ENCODE results near the gene GTF2H4. TPM values are rescaled to one million over a fixed set of nuclear protein-coding genes. Genes with fewer than 3 reads are reported as not detected.

The GTF2H4 gene
- total RNA-seq, 1 donor from 2014 or later: 27.7 TPM

DNA sequence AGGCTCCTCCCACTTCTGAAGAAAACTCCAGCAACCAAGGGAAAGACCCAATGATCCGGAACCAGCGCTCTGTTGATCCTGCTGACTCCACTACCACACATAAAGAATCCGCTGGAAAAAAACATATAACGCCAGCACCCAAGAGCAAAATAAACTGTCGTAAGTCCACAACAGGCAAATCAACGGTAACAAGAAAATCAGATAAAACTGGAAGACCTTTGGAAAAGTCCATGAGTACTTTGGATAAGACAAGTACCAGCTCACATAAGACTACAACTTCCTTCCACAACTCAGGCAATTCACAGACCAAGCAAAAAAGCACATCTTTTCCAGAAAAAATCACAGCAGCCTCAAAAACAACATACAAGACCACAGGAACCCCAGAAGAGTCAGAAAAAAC, 40.8 kb downstream of the GTF2H4 start:
- H3K4me3 ChIP-seq (ENCODE audit: low read depth, low read length): no peak overlapping the region
- no peaks in the 10 kb centered on the region for H3K27me3 ChIP-seq (ENCODE audit: control insufficient read depth, insufficient read depth, low read length)
- DNase-seq (ENCODE audit: low read depth): no peak
- H3K36me3 ChIP-seq (ENCODE audit: control insufficient read depth, insufficient read depth, low read length): no peaks in the 10 kb centered on the region
- TF ChIP-seq, protein P1, sequence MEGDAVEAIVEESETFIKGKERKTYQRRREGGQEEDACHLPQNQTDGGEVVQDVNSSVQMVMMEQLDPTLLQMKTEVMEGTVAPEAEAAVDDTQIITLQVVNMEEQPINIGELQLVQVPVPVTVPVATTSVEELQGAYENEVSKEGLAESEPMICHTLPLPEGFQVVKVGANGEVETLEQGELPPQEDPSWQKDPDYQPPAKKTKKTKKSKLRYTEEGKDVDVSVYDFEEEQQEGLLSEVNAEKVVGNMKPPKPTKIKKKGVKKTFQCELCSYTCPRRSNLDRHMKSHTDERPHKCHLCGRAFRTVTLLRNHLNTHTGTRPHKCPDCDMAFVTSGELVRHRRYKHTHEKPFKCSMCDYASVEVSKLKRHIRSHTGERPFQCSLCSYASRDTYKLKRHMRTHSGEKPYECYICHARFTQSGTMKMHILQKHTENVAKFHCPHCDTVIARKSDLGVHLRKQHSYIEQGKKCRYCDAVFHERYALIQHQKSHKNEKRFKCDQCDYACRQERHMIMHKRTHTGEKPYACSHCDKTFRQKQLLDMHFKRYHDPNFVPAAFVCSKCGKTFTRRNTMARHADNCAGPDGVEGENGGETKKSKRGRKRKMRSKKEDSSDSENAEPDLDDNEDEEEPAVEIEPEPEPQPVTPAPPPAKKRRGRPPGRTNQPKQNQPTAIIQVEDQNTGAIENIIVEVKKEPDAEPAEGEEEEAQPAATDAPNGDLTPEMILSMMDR (IDR thresholded peaks at IDR 0.05; ENCODE audit: insufficient read depth, low read length, poor library complexity, severe bottlenecking): no peak

DNA sequence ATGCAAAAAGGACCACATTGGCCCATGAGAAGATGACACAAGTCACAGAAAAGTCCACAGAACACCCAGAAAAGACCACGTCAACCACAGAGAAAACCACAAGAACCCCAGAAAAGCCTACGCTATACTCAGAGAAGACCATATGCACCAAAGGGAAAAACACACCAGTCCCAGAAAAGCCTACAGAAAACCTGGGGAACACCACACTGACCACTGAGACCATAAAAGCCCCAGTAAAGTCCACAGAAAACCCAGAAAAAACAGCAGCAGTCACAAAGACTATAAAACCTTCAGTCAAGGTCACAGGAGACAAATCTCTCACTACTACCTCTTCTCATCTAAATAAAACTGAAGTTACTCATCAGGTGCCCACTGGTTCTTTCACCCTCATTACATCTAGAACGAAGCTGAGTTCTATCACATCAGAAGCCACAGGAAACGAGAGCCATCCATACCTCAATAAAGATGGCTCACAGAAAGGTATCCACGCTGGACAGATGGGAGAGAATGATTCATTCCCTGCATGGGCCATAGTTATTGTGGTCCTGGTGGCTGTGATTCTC, 44.0 kb downstream of the GTF2H4 start:
- Histone ChIP-seq H3K36me3 (ENCODE audit: control insufficient read depth, insufficient read depth, low read length) (no peaks in the 10 kb centered on the region), H3K27me3 (ENCODE audit: control insufficient read depth, insufficient read depth, low read length) (no peaks in the 10 kb centered on the region), H3K4me3 (ENCODE audit: low read depth, low read length) (no peak overlapping the region)
- DNase-seq (ENCODE audit: low read depth): no peak
- TF ChIP-seq, protein P1 (IDR thresholded peaks at IDR 0.05; ENCODE audit: insufficient read depth, low read length, poor library complexity, severe bottlenecking): no peak

DNA sequence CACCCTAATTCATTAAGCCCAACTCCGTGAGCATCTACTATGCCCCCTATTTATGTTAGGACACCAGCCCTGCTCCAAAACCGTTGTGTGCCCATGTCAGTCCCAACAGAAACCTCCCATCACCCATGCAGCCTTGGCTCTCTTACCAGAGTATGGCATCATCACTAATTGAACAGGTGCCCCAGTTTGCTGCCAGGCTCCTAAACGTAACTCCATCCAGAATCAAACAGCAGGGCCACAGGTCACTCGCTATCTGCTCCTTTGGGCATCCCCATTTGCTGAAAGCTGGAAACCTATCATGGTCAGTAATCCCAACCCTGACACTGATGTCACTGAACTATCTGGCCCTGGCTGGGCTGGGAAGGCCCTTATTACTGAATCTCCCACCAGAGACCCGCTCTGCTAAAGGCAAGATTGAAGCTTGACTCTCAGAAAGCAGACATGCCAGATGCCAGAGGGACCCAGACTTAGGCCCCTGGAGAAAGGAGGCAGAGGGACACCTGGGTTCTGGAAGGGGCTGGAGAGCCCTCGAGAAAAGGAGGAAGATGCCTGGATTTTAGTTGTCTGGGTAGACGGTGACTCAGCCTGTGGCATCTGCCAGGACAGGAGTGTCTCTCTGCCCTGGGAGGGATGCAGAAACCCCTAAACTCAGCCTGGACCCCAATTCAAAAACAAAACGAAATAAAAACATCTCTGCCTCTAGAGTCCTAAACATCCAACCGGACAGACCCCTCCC, 46.8 kb downstream of the GTF2H4 start:
- Histone ChIP-seq H3K27me3 (ENCODE audit: control insufficient read depth, insufficient read depth, low read length) (no peaks in the 10 kb centered on the region), H3K36me3 (ENCODE audit: control insufficient read depth, insufficient read depth, low read length) (no peaks in the 10 kb centered on the region), H3K4me3 (ENCODE audit: low read depth, low read length) (no peak overlapping the region)
- TF ChIP-seq, protein P1 (IDR thresholded peaks at IDR 0.05; ENCODE audit: insufficient read depth, low read length, poor library complexity, severe bottlenecking): no peak
- no peak for DNase-seq (ENCODE audit: low read depth)

DNA sequence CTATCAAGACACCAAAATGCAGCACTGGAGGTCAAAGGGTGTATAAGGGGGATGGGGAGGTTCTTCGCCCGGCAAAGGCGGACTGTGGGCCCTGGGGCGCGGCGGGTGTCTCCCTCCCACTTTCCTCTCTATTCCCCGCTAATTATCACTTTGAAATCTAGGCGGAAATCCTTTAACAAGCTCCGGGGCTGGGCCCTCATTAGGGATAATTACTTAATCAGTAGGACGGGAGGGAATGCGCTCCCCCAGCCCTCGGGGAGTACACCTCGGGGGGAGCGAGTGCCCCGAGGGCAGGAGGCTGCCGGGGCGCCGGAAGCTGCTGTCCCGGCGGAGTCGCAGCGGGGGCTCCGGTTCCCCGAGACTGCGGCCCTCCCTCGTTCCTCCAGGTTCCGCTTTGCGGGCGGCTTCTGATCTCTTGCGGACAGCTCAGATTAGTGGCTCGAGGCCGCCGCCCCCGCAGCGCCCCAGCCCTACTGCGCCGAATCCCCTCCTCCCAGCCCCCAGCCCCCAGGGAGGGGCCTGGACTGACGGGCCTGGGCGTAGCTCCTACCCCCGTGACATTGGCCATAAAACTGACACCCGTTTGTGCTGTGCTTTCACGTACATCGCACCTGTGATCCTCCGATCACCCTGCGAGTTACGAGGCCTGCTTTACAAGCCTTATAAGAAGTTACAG, 47.5 kb downstream of the GTF2H4 start:
- Histone ChIP-seq H3K27me3 (ENCODE audit: control insufficient read depth, insufficient read depth, low read length) (no peaks in the 10 kb centered on the region), H3K36me3 (ENCODE audit: control insufficient read depth, insufficient read depth, low read length) (no peaks in the 10 kb centered on the region), H3K4me3 (ENCODE audit: low read depth, low read length) (peak overlapping the region; percentile 30)
- TF ChIP-seq, protein P1 (IDR thresholded peaks at IDR 0.05; ENCODE audit: insufficient read depth, low read length, poor library complexity, severe bottlenecking): no peak
- DNase-seq (ENCODE audit: low read depth): no peak

DNA sequence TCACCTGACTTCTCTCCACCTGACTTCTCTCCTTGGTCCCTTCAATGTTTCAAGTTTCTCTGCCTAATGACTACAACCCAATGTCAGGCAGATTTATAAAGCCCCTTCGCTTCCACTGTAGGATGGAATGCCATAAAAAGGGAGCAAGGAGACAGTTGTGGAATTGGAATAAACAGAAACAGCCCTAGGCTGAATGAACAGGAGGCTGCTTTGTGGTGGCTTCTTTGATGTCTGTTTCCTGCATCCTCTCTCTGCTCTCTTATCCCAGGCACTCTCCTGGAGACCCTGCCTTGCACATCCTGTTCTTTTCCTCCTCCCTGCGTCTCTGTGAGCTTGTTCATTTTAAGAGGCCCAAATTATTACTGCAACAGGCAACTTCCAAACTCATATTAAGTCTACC, 49.7 kb downstream of the GTF2H4 start:
- no peaks in the 10 kb centered on the region for H3K36me3 ChIP-seq (ENCODE audit: control insufficient read depth, insufficient read depth, low read length)
- no peak for DNase-seq (ENCODE audit: low read depth)
- H3K4me3 ChIP-seq (ENCODE audit: low read depth, low read length): no peak overlapping the region
- TF ChIP-seq, protein P1 (IDR thresholded peaks at IDR 0.05; ENCODE audit: insufficient read depth, low read length, poor library complexity, severe bottlenecking): no peak
- no peaks in the 10 kb centered on the region for H3K27me3 ChIP-seq (ENCODE audit: control insufficient read depth, insufficient read depth, low read length)
